Upper lobe of left lung (tissue), 6 donors: ENCODE results near the gene EEF2. TPM values are rescaled to one million over a fixed set of nuclear protein-coding genes. Genes with fewer than 3 reads are reported as not detected.
A peak's percentile ranks its signal among the peaks of the same experiment; 100 is the strongest.

Source experiments
- ATAC-seq, 2 donors: fragments of 200-7000 bp; cut with Tn5 transposase; one replicate each; pipeline ENCODE4 v1.9.1; 2022; ENCODE audit warnings: mild to moderate bottlenecking in 2 of 2, moderate library complexity in 2 of 2; ENCODE audit not compliant: low FRiP score in 2 of 2
- DNase-seq, 2 donors: peaks; one replicate each; pipeline ENCODE4 v3.0.0-alpha.2; 2019 to 2020
- H3K27ac ChIP-seq, 4 donors: fragments of 200-600 bp; sonication (generic); one replicate each; pipeline ENCODE4 v1.5.1; 2016 to 2019
- H3K27me3 ChIP-seq, 4 donors: fragments of 200-600 bp; sonication (generic); one replicate each; pipeline ENCODE4 v1.5.1; 2017 to 2019
- H3K36me3 ChIP-seq, 4 donors: fragments of 200-600 bp; sonication (generic); one replicate each; pipeline ENCODE4 v1.5.1; 2016 to 2019
- H3K4me1 ChIP-seq, 4 donors: fragments of 200-600 bp; sonication (generic); one replicate each; pipeline ENCODE4 v1.5.1; 2018 to 2019
- H3K4me3 ChIP-seq, 4 donors: fragments of 200-600 bp; sonication (generic); one replicate each; pipeline ENCODE4 v1.5.1; 2017 to 2019; ENCODE audit warnings: mild to moderate bottlenecking in 2 of 4, moderate library complexity in 1 of 4
- H3K9me3 ChIP-seq, 4 donors: fragments of 200-600 bp; sonication (generic); one replicate each; pipeline ENCODE4 v1.5.1; 2018 to 2019
- EP300 ChIP-seq, 4 donors: sonication (generic); formaldehyde crosslinking; IDR thresholded peaks; one replicate each; pipeline ENCODE4 v1.5.1; 2017; ENCODE audit warnings: antibody characterized with exemption in 4 of 4, control low read depth in 2 of 4
- POLR2A ChIP-seq, 4 donors: fragments of 450-650 bp; IDR thresholded peaks; one replicate each; pipeline ENCODE4 v1.5.1; 2016 to 2017; ENCODE audit warnings: antibody characterized with exemption in 4 of 4, mild to moderate bottlenecking in 2 of 4
- POLR2AphosphoS5 ChIP-seq, 2 donors: sonication (generic); formaldehyde crosslinking; IDR thresholded peaks; one replicate each; pipeline ENCODE4 v1.5.1; 2017; ENCODE audit warnings: antibody characterized with exemption in 2 of 2
- WGBS, 2 donors: methylation state at CpG; one replicate each; pipeline ENCODE4 v1.1.5; 2017 to 2018; 5-methylcytosine and 5-hydroxymethylcytosine counted together
- total RNA-seq, 6 donors: library from RNA; depleted of rRNA in 4 of 6; stranded (reverse); fragments of >200 nt in 4 of 6; gene quantifications; one replicate each; pipeline versions ENCODE4 v1.1.0 to v1.2.1, GENCODE V29; 2016 to 2021
- TF ChIP-seq, protein P1 (sequence below), 6 experiments: fragments of 450-650 bp in 4 of 6; fragments of 200-600 bp in 2 of 6; sonication (generic) in 2 of 6; IDR thresholded peaks; one replicate each; pipeline ENCODE4 v1.5.1; 2016 to 2019; ENCODE audit warnings: antibody characterized with exemption in 6 of 6
- donor health status: DM: no; HTN: no; CAD: no; lungs with moderate emphysema.
- donor health status: DM: no; HTN: yes; CAD: no; lungs with severe emphysema.

The EEF2 gene
- total RNA-seq, 6 donors from 2014 or later, result 1,167 to 2,562 (median 1,758) TPM

DNA sequence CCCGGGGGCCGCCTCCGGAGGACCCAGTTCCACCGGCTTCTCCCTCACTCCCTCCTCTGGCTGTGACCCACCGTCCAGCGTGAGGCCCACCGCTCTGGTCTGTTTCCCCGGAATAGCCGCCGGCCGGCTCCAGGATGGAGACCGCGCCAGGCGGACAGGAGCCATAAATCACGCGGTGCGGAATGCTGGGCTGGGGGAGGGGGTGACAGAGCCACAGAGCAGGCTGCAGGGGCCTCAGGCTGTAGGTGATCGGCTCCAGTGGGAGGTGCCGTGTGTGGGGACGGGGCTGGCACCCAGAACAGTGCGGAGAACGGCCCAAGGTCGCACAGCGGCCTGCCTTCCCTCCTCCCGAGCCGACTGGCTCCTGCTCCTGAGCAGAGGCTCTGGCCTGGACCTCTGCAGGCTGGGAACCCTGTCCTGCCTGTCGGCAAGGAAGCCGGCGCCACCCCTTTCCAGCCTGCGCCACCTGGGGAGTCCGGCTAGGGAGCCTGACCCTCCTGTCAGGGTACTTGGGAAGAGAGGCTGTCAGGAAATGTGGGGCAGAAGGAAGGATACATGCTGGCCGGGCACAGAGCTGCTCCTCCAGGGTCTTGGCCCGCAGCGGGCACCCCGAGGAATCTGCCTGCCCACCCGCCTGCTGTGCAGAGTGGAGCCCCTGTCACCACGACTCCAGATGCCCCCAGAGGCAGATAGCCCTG, 30.6 kb upstream of the EEF2 start:
- peak in 1 of 2 donors; percentile 74 for DNase-seq
- H3K36me3 ChIP-seq, result peaks cover 10 to 61% (median 30%) of the 10 kb centered on the region in 4 donors
- H3K4me3 ChIP-seq, result peak overlapping the region in 1 of 4 donors; percentile 28
- H3K27ac ChIP-seq, result peak overlapping the region; percentile 46 to 76 (median 54)
- no peaks in the 10 kb centered on the region for H3K9me3 ChIP-seq
- H3K4me1 ChIP-seq, result peaks cover 25 to 40% (median 36%) of the 10 kb centered on the region in 4 donors
- TF ChIP-seq, protein P1, sequence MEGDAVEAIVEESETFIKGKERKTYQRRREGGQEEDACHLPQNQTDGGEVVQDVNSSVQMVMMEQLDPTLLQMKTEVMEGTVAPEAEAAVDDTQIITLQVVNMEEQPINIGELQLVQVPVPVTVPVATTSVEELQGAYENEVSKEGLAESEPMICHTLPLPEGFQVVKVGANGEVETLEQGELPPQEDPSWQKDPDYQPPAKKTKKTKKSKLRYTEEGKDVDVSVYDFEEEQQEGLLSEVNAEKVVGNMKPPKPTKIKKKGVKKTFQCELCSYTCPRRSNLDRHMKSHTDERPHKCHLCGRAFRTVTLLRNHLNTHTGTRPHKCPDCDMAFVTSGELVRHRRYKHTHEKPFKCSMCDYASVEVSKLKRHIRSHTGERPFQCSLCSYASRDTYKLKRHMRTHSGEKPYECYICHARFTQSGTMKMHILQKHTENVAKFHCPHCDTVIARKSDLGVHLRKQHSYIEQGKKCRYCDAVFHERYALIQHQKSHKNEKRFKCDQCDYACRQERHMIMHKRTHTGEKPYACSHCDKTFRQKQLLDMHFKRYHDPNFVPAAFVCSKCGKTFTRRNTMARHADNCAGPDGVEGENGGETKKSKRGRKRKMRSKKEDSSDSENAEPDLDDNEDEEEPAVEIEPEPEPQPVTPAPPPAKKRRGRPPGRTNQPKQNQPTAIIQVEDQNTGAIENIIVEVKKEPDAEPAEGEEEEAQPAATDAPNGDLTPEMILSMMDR (IDR thresholded peaks at IDR 0.05), result no peak
- 76 to 77% methylated on average over 6 to 37 of the region's 37 CpGs for WGBS, 2 donors
- ATAC-seq, result no peak
- no peaks in the 10 kb centered on the region for H3K27me3 ChIP-seq

DNA sequence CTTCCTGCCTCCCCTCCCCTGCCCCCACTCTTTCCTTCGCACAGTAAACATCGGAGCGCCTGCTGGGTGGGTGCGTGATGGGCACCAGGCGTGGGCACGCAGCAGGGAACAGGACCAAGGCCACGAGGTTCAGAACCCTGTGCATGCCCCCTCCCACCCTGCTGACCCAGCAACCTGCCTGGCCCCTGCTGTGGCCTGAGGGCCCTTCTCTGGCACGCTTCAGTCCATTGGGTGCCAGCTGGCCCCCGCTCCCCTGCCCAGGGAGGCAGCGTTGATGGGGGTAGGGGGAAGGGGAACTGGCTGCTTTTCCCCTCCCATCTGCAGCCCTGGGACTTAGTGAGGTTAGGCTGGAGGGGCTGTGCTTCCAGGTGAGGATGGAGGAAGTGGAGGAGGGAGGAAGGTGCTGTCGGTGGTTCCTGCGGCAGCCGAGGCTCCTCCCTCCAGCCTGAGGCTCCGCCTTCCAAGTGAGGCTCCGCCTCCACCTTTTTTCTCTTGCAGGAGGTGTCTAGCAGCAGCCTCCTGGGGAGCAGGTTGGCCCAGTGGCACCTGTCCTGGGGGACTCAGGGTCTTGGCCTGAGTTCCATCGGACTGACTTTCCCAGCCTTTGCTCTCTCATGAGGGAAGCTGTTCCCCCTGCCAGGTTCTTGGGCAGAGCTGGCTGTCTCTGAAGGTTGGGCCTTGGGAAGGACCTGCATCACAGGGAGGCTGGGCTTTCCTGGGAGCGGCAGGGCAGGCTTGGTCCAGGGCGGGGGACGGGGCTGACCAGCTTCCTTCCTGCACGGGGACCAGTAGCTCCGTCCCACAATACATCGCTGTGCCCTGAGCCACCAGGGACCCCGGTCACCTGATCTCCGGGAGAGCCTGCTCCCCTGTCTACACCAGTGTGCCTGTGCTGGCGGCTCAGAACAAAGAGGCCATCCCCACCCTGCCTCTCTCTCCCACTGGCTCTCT, 29.6 kb upstream of the EEF2 start:
- ATAC-seq (no peak), DNase-seq (peak; percentile 34 to 62)
- Histone ChIP-seq H3K9me3 (no peaks in the 10 kb centered on the region), H3K27ac (peak overlapping the region in 3 of 4 donors; percentile 46 to 76 (median 48)), H3K27me3 (no peaks in the 10 kb centered on the region), H3K36me3 (peaks cover 10 to 57% (median 31%) of the 10 kb centered on the region in 4 donors), H3K4me1 (peaks cover 34 to 50% (median 45%) of the 10 kb centered on the region in 4 donors), H3K4me3 (peak overlapping the region in 1 of 4 donors; percentile 28)
- TF ChIP-seq, protein P1 (IDR thresholded peaks at IDR 0.05), result no peak
- peak; percentile 13 to 41 for TF ChIP-seq POLR2AphosphoS5 (IDR thresholded peaks at IDR 0.05)
- no peak for TF ChIP-seq POLR2A (IDR thresholded peaks at IDR 0.05)
- WGBS, 2 donors, result 63 to 72% methylated on average over 13 to 24 of the region's 25 CpGs

DNA sequence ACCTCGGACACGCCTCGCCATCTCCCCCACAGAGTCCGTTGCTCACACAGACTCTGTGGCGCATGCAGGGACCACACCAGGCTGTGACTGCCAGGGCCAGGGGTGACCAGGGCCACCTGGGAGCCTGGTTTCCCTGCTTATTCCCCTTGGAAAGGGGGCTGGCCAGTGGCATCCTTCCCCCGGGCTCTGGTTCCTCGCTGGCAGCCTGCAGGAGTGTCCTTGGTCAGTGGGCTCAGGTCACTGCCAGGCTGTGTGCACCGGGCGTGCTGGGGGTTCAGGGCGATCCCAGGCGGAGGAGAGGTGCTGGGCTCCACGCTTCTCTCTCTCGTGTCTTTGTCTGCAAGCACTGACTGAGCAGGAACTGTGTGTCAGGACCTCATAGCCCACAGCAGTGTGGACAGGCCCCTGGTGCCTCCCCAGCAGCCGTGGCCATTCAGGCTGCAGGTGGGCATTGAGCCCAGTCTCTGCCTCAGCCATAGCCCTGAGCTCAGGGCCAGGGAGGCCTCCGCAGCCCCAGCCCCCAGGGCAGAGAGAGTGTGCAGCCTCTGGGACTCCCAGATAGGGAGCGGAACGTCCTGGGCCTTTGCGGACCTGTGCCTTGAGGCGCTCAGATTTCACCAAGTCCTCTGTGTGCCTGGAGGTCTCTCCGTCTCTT, 28.8 kb upstream of the EEF2 start:
- Histone ChIP-seq H3K27ac (peak overlapping the region in 2 of 4 donors; percentile 48 to 76), H3K4me3 (no peak overlapping the region), H3K27me3 (no peaks in the 10 kb centered on the region), H3K36me3 (peaks cover 10 to 57% (median 31%) of the 10 kb centered on the region in 4 donors), H3K9me3 (no peaks in the 10 kb centered on the region), H3K4me1 (peaks cover 42 to 58% (median 49%) of the 10 kb centered on the region in 4 donors)
- WGBS, 2 donors, result 85 to 93% methylated on average over 9 to 15 of the region's 20 CpGs
- peak in 1 of 2 donors; percentile 48 for DNase-seq
- ATAC-seq, result peak in 1 of 2 donors; percentile 14
- TF ChIP-seq POLR2A (IDR thresholded peaks at IDR 0.05), result no peak
- no peak for TF ChIP-seq POLR2AphosphoS5 (IDR thresholded peaks at IDR 0.05)
- TF ChIP-seq, protein P1 (IDR thresholded peaks at IDR 0.05), result no peak
- no peak for TF ChIP-seq EP300 (IDR thresholded peaks at IDR 0.05)

DNA sequence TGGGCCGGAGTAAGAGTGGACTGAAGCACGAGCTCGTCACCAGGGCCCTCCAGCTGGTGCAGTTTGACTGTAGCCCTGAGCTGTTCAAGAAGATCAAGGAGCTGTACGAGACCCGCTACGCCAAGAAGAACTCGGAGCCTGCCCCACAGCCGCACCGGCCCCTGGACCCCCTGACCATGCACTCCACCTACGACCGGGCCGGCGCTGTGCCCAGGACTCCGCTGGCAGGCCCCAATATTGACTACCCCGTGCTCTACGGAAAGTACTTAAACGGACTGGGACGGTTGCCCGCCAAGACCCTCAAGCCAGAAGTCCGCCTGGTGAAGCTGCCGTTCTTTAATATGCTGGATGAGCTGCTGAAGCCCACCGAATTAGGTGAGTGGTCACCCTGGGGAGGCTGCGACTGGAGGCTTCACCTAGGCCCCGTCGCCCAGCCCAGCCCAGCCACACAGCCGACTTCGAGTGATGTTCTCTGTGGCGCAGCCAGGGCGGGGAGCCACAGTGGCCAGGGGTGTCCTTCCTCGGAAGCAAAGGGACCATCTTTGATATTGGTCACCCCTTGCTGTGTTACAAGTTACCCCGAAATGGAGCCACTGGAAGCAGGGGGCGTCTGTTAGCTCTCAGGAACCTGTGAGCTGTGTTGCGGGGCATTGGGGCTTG, 27.8 kb upstream of the EEF2 start:
- WGBS, 2 donors, result 94 to 100% methylated on average over 2 to 33 of the region's 33 CpGs
- TF ChIP-seq EP300 (IDR thresholded peaks at IDR 0.05) (no peak), POLR2AphosphoS5 (IDR thresholded peaks at IDR 0.05) (no peak), POLR2A (IDR thresholded peaks at IDR 0.05) (no peak)
- TF ChIP-seq, protein P1 (IDR thresholded peaks at IDR 0.05), result no peak
- H3K27me3 ChIP-seq, result no peaks in the 10 kb centered on the region
- peaks cover 47 to 67% (median 56%) of the 10 kb centered on the region in 4 donors for H3K4me1 ChIP-seq
- DNase-seq (peak in 1 of 2 donors; percentile 72), ATAC-seq (no peak)
- H3K4me3 ChIP-seq, result no peak overlapping the region
- peaks cover 10 to 53% (median 27%) of the 10 kb centered on the region in 4 donors for H3K36me3 ChIP-seq
- no peak overlapping the region for H3K27ac ChIP-seq
- no peaks in the 10 kb centered on the region for H3K9me3 ChIP-seq
